NT2/D1 (cell line): Measurements from ENCODE around the gene TOX2.
A peak's percentile ranks its signal among the peaks of the same experiment; 100 is the strongest.

Experiments
- DNase-seq: peaks from one replicate; pipeline ENCODE4 v3.0.0-alpha.2; 2011; ENCODE audit warnings: low read depth, low spot score
- H3K27me3 ChIP-seq: 2 replicates; pipeline ENCODE4 v1.6.0; 2011; ENCODE audit warnings: mild to moderate bottlenecking; ENCODE audit not compliant: insufficient read length, insufficient read depth
- H3K36me3 ChIP-seq: 2 replicates; pipeline ENCODE4 v1.6.1; 2011; ENCODE audit warnings: mild to moderate bottlenecking, low read length, mixed read lengths; ENCODE audit not compliant: insufficient read depth, insufficient read length
- H3K4me1 ChIP-seq: 2 replicates; pipeline ENCODE4 v1.5.1; 2011; ENCODE audit not compliant: insufficient read depth, insufficient read length
- H3K4me3 ChIP-seq: 2 replicates; pipeline ENCODE4 v1.5.1; 2011; ENCODE audit warnings: low read depth; ENCODE audit not compliant: insufficient read length
- H3K9ac ChIP-seq: 2 replicates; pipeline ENCODE4 v1.6.0; 2011; ENCODE audit warnings: low read depth; ENCODE audit not compliant: insufficient read length
- H3K9me3 ChIP-seq: 2 replicates; pipeline ENCODE4 v1.5.1; 2011; ENCODE audit warnings: mild to moderate bottlenecking, low read length; ENCODE audit not compliant: insufficient read depth
- SUZ12 ChIP-seq: IDR thresholded peaks from 2 replicates; pipeline ENCODE4 v1.6.1; 2011; ENCODE audit not compliant: insufficient read length, insufficient read depth; ENCODE audit errors: extremely low read depth
- YY1 ChIP-seq: IDR thresholded peaks from 2 replicates; pipeline ENCODE4 v1.6.1; 2011; ENCODE audit not compliant: insufficient read length, insufficient read depth
- ZNF274 ChIP-seq: IDR thresholded peaks from 2 replicates; pipeline ENCODE4 v1.6.1; 2011; ENCODE audit warnings: mild to moderate bottlenecking, low read depth, low read length

The TOX2 gene

GRCh38 chr20:43909211-43909610, 5.4 kb upstream of the TOX2 start:
- Histone ChIP-seq H3K4me3 (no peak overlapping the region), H3K27me3 (peaks cover 6% of the 10 kb centered on the region), H3K36me3 (no peaks in the 10 kb centered on the region), H3K9ac (no peak overlapping the region), H3K9me3 (peaks cover 25% of the 10 kb centered on the region), H3K4me1 (no peaks in the 10 kb centered on the region)
- TF ChIP-seq YY1 (no peak), ZNF274 (no peak), SUZ12 (no peak)
- DNase-seq = no peak

- no peak for DNase-seq
- Histone ChIP-seq H3K4me3 (no peak overlapping the region), H3K9ac (no peak overlapping the region), H3K4me1 (no peaks in the 10 kb centered on the region), H3K27me3 (peaks cover 7% of the 10 kb centered on the region), H3K36me3 (no peaks in the 10 kb centered on the region), H3K9me3 (peaks cover 25% of the 10 kb centered on the region)
- no peak for TF ChIP-seq SUZ12
- TF ChIP-seq YY1 = no peak
- no peak for TF ChIP-seq ZNF274
Observed at GRCh38 chr20:43909720-43910119, 4.9 kb upstream of the TOX2 start.

- no peak overlapping the region for H3K4me3 ChIP-seq
- peaks cover 6% of the 10 kb centered on the region for H3K4me1 ChIP-seq
- DNase-seq = no peak
- peaks cover 14% of the 10 kb centered on the region for H3K27me3 ChIP-seq
- H3K9me3 ChIP-seq = peaks cover 25% of the 10 kb centered on the region
- no peak overlapping the region for H3K9ac ChIP-seq
- no peaks in the 10 kb centered on the region for H3K36me3 ChIP-seq
- TF ChIP-seq YY1 = no peak
- no peak for TF ChIP-seq ZNF274
- no peak for TF ChIP-seq SUZ12
Observed at GRCh38 chr20:43910564-43910963, 4.1 kb upstream of the TOX2 start.

- DNase-seq = no peak
- Histone ChIP-seq H3K27me3 (peaks cover 19% of the 10 kb centered on the region), H3K36me3 (no peaks in the 10 kb centered on the region), H3K4me1 (peaks cover 10% of the 10 kb centered on the region), H3K9me3 (peaks cover 25% of the 10 kb centered on the region), H3K9ac (no peak overlapping the region), H3K4me3 (no peak overlapping the region)
- no peak for TF ChIP-seq SUZ12
- no peak for TF ChIP-seq YY1
- no peak for TF ChIP-seq ZNF274
Observed at GRCh38 chr20:43911066-43911465, 3.6 kb upstream of the TOX2 start.

GRCh38 chr20:43913291-43914025, 1.2 kb upstream of the TOX2 start:
- Histone ChIP-seq H3K36me3 (no peaks in the 10 kb centered on the region), H3K4me3 (no peak overlapping the region), H3K4me1 (peaks cover 17% of the 10 kb centered on the region), H3K9ac (no peak overlapping the region), H3K9me3 (peaks cover 16% of the 10 kb centered on the region), H3K27me3 (peaks cover 37% of the 10 kb centered on the region)
- no peak for DNase-seq
- TF ChIP-seq SUZ12 (no peak), ZNF274 (no peak), YY1 (no peak)

- Histone ChIP-seq H3K36me3 (no peaks in the 10 kb centered on the region), H3K4me1 (peaks cover 17% of the 10 kb centered on the region), H3K9ac (peak overlapping the region; percentile 81), H3K27me3 (peaks cover 37% of the 10 kb centered on the region), H3K9me3 (peaks cover 14% of the 10 kb centered on the region), H3K4me3 (peak overlapping the region; percentile 65)
- DNase-seq = no peak
- TF ChIP-seq YY1 (no peak), ZNF274 (no peak), SUZ12 (no peak)
Observed at GRCh38 chr20:43915211-43916072, 790 bp downstream of the TOX2 start.
